SK-N-SH treated with all-trans-retinoic acid at 6 μM for 48 hours (cell line): Measurements from ENCODE around the gene LCE3E.

Experiments used
- OSR1 ChIP-seq: fragments of 250-450 bp; sonication (Bioruptor Pico); IDR thresholded peaks from 2 replicates; pipeline ENCODE4 v1.8.0; 2022; ENCODE audit warnings: moderate library complexity, mild to moderate bottlenecking, inconsistent platforms
- TF ChIP-seq, protein P1 (sequence below): fragments of 250-450 bp; sonication (Bioruptor Pico); IDR thresholded peaks from 2 replicates; pipeline ENCODE4 v1.8.0; 2021; ENCODE audit warnings: low read depth, mild to moderate bottlenecking, moderate library complexity, borderline replicate concordance

GRCh38 chr1:152519851-152520250 lies 46.7 kb downstream of the LCE3E start:
- no peak for TF ChIP-seq OSR1 (CRISPR knock-in tag)
- TF ChIP-seq, protein P1, sequence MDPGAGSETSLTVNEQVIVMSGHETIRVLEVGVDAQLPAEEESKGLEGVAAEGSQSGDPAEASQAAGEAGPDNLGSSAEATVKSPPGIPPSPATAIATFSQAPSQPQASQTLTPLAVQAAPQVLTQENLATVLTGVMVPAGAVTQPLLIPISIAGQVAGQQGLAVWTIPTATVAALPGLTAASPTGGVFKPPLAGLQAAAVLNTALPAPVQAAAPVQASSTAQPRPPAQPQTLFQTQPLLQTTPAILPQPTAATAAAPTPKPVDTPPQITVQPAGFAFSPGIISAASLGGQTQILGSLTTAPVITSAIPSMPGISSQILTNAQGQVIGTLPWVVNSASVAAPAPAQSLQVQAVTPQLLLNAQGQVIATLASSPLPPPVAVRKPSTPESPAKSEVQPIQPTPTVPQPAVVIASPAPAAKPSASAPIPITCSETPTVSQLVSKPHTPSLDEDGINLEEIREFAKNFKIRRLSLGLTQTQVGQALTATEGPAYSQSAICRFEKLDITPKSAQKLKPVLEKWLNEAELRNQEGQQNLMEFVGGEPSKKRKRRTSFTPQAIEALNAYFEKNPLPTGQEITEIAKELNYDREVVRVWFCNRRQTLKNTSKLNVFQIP (CRISPR knock-in tag), result no peak
